ENCODE data around the gene RECQL5. TPM values are rescaled to one million over a fixed set of nuclear protein-coding genes. Genes with fewer than 3 reads are reported as not detected.

The RECQL5 gene
- total RNA-seq, 1 donor from 2014 or later = 44.0 TPM

DNA sequence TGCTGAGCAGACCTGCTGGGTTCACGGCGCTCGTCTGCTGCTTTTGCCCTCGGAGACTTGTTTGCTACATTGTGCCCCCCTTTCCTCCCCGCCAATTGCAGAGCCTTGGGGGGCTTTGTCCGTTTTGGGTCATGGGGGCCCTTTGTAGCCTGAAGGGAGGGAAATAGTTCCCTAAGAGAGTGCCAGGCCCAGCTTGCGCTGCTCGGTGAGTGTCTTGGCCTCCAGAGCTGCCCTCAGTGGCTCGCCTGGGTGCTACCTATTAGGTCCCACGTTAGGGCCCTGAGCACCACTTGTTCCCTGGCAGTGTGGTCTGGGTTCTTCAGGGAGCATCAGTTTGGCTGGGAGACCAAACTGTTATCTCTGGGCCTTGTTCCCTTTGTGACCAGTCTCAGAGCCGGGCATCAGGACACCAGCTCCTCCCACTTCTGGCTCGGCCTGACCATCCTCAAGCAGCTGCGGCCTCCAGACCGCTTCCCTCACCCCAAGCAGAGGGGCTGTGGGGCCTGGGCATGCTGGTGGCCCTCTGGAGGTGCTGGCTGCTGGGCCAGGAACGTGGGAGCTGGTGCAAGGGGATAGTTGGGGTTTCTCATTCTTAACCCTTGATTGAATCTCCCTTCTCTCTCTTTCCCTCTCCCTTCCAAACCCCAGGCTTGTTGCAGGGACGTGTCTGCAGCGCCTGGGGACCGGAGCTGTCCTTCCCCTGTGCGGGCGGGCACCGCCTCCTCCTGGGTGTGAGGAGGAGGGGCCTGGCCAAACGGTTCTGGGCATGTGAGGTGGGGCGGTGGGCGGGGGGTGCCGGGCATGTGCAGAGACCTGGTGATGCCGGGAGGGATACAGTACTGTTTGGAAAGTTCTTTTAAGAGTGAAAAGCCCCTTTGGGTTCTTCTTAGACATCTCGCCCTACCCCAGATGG, 38.3 kb upstream of the RECQL5 start:
- TF ChIP-seq POLR2A (IDR thresholded peaks at IDR 0.05) (no peak), POLR2AphosphoS5 (IDR thresholded peaks at IDR 0.05; ENCODE audit: insufficient read depth in 1 of 2, low read depth in 1 of 2) (no peak)
- TF ChIP-seq, protein P1, sequence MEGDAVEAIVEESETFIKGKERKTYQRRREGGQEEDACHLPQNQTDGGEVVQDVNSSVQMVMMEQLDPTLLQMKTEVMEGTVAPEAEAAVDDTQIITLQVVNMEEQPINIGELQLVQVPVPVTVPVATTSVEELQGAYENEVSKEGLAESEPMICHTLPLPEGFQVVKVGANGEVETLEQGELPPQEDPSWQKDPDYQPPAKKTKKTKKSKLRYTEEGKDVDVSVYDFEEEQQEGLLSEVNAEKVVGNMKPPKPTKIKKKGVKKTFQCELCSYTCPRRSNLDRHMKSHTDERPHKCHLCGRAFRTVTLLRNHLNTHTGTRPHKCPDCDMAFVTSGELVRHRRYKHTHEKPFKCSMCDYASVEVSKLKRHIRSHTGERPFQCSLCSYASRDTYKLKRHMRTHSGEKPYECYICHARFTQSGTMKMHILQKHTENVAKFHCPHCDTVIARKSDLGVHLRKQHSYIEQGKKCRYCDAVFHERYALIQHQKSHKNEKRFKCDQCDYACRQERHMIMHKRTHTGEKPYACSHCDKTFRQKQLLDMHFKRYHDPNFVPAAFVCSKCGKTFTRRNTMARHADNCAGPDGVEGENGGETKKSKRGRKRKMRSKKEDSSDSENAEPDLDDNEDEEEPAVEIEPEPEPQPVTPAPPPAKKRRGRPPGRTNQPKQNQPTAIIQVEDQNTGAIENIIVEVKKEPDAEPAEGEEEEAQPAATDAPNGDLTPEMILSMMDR (IDR thresholded peaks at IDR 0.05) = no peak
- H3K27ac ChIP-seq = peak overlapping the region; percentile 7

DNA sequence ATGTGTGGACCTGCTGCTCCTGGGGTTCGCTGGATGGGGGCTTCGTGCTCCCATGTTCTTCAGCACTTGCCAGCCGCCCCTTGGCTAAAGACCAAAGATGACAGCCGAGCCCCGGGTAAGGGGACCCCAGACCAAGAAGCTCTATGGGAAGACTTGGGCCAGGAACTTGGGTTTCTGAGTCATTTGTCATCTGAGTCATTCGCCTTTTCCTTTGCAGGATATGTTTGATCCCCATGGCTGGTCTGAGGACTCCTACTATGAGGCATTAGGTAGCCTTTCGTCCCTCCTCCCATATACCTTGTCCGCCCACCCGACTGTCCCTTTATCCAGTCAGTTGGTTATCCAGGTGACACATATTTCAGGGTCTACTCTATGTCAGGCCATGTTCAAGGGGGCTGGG, 36.6 kb upstream of the RECQL5 start:
- H3K9me3 ChIP-seq = no peaks in the 10 kb centered on the region
- no peak for TF ChIP-seq POLR2AphosphoS5 (IDR thresholded peaks at IDR 0.05; ENCODE audit: insufficient read depth in 1 of 2, low read depth in 1 of 2)
- TF ChIP-seq, protein P1 (IDR thresholded peaks at IDR 0.05) = no peak
- TF ChIP-seq POLR2A (IDR thresholded peaks at IDR 0.05) = no peak
- no peak overlapping the region for H3K27ac ChIP-seq
- no peaks in the 10 kb centered on the region for H3K27me3 ChIP-seq
- no peak for DNase-seq (ENCODE audit: extremely low spot score in 2 of 2)
- no peak overlapping the region for H3K4me3 ChIP-seq
- H3K4me1 ChIP-seq = peaks cover 53% of the 10 kb centered on the region
- H3K36me3 ChIP-seq = peaks cover 7 to 80% of the 10 kb centered on the region in 2 donors
- intact Hi-C loops (cut with DNase I) = no loop called here

More for the DNA sequence above, 38.3 kb upstream of the RECQL5 start:
- H3K9me3 ChIP-seq = no peaks in the 10 kb centered on the region
- H3K27me3 ChIP-seq = no peaks in the 10 kb centered on the region
- no peak overlapping the region for H3K4me3 ChIP-seq
- intact Hi-C loops (cut with DNase I) = no loop called here
- DNase-seq (ENCODE audit: extremely low spot score in 2 of 2) = no peak
- H3K36me3 ChIP-seq = peaks cover 7 to 71% of the 10 kb centered on the region in 2 donors
- H3K4me1 ChIP-seq = peaks cover 36% of the 10 kb centered on the region

DNA sequence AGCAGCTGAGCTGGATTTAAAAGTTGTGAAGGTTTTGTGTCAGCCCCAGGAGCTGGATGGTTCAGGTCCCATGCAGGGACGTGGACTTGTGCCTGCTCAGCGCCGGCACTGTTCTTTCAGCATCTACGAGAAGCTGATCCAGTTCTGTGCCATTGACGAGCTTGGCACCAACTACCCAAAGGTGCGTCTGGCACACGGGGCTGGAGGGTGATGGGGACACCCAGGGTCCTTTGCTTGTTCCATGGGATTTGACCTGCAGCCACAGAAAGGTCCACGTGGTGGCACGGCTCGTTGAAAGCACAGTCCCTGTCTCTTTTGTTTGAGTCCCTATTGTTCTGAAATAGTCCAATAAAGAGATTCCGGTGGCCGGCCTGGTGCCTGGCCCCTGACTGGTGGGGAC, 36.2 kb upstream of the RECQL5 start:
- Histone ChIP-seq H3K27ac (no peak overlapping the region), H3K9me3 (no peaks in the 10 kb centered on the region), H3K4me3 (no peak overlapping the region), H3K27me3 (no peaks in the 10 kb centered on the region), H3K4me1 (peaks cover 57% of the 10 kb centered on the region), H3K36me3 (peaks cover 7 to 80% of the 10 kb centered on the region in 2 donors)
- intact Hi-C loops (cut with DNase I) = no loop called here
- no peak for DNase-seq (ENCODE audit: extremely low spot score in 2 of 2)
- TF ChIP-seq, protein P1 (IDR thresholded peaks at IDR 0.05) = no peak
- TF ChIP-seq POLR2A (IDR thresholded peaks at IDR 0.05) = no peak
- no peak for TF ChIP-seq POLR2AphosphoS5 (IDR thresholded peaks at IDR 0.05; ENCODE audit: insufficient read depth in 1 of 2, low read depth in 1 of 2)

DNA sequence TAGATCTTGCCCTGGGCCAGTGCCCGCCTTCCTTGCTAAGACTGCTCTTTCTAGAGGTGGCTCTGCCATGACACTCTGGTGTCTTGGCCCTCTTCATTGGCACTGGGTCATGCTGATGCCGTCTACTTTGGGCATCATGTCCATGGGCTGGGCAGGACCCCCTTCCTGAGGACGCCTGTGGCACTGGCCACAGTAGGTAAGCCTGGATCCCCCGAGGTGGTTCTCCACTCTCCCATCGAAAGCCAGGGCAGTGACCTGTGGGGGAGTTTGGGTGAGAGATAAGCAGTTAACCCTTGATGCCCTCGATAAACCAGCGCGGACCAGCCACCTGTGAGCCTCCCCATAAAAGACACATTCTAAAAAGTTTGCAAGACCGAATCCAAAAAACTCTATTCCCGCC, 34.3 kb upstream of the RECQL5 start:
- no peaks in the 10 kb centered on the region for H3K27me3 ChIP-seq
- no peak for DNase-seq (ENCODE audit: extremely low spot score in 2 of 2)
- no peaks in the 10 kb centered on the region for H3K9me3 ChIP-seq
- peaks cover under 1 to 66% of the 10 kb centered on the region in 2 donors for H3K36me3 ChIP-seq
- intact Hi-C loops (cut with DNase I) = no loop called here
- peaks cover 59% of the 10 kb centered on the region for H3K4me1 ChIP-seq
- TF ChIP-seq, protein P1 (IDR thresholded peaks at IDR 0.05) = no peak
- no peak for TF ChIP-seq POLR2AphosphoS5 (IDR thresholded peaks at IDR 0.05; ENCODE audit: insufficient read depth in 1 of 2, low read depth in 1 of 2)
- TF ChIP-seq POLR2A (IDR thresholded peaks at IDR 0.05) = no peak
- no peak overlapping the region for H3K4me3 ChIP-seq
- H3K27ac ChIP-seq = peak overlapping the region; percentile 80

DNA sequence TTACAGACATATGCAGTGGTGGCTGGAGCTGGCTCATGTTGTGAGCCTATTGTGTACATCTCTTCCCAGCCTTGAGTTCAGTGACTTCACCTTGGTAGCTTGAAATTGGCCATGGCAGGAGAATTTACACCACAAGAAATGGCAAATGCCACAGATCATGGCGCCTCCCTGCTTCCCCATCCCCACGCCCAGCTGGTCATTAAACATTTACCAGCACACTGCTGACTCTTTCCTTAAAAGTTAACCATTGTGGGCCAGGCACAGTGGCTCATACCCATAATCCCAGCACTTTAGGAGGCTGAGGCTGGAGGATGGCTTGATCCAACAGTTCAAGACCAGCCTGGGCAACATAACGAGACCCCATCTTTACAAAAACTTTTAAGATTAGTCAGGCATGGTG, 31.7 kb upstream of the RECQL5 start:
- H3K27ac ChIP-seq = peak overlapping the region; percentile 69
- no peak overlapping the region for H3K4me3 ChIP-seq
- peaks cover 0 to 45% of the 10 kb centered on the region in 2 donors for H3K36me3 ChIP-seq
- intact Hi-C loops (cut with DNase I) = no loop called here
- TF ChIP-seq POLR2A (IDR thresholded peaks at IDR 0.05) = no peak
- H3K9me3 ChIP-seq = no peaks in the 10 kb centered on the region
- H3K4me1 ChIP-seq = peaks cover 79% of the 10 kb centered on the region
- no peaks in the 10 kb centered on the region for H3K27me3 ChIP-seq
- DNase-seq (ENCODE audit: extremely low spot score in 2 of 2) = no peak

All from vagina (tissue), 2 donors.